Right atrium auricular region (tissue), 2 donors: Measurements from ENCODE around the gene RAB3D. TPM values are rescaled to one million over a fixed set of nuclear protein-coding genes. Genes with fewer than 3 reads are reported as not detected.

Experiments
- DNase-seq: peaks from one replicate; pipeline ENCODE4 v3.0.0-alpha.2; 2019; ENCODE audit warnings: low spot score
- H3K27ac ChIP-seq, 2 donors: fragments of 200-600 bp; sonication (generic); 1 replicate in 1 of 2; 2 replicates in 1 of 2; pipeline ENCODE4 v1.5.1; 2016 to 2019
- H3K27me3 ChIP-seq, 2 donors: fragments of 200-600 bp; sonication (generic); one replicate each; pipeline versions ENCODE4 v1.5.1 to v1.6.0; 2017 to 2019
- H3K36me3 ChIP-seq: fragments of 200-600 bp; sonication (generic); one replicate; pipeline ENCODE4 v1.5.1; 2016
- H3K4me1 ChIP-seq, 2 donors: fragments of 200-600 bp; sonication (generic); one replicate each; pipeline versions ENCODE4 v1.5.1 to v1.6.0; 2017 to 2019
- H3K4me3 ChIP-seq, 2 donors: fragments of 200-600 bp; sonication (generic); 1 replicate in 1 of 2; 2 replicates in 1 of 2; pipeline ENCODE4 v1.5.1; 2017 to 2019; ENCODE audit warnings: mild to moderate bottlenecking in 1 of 2, moderate library complexity in 1 of 2
- H3K9me3 ChIP-seq, 2 donors: fragments of 200-600 bp; sonication (generic); one replicate each; pipeline ENCODE4 v1.5.1; 2019
- total RNA-seq, 2 donors: library from RNA; depleted of rRNA; stranded (reverse); fragments of >200 nt; gene quantifications; one replicate each; pipeline ENCODE4 v1.1.0, GENCODE V29; 2016
- TF ChIP-seq, protein P1 (sequence below), 2 donors: fragments of 200-600 bp; sonication (generic); IDR thresholded peaks; one replicate each; pipeline ENCODE4 v1.5.1; 2019; ENCODE audit warnings: antibody characterized with exemption in 2 of 2

The RAB3D gene
- total RNA-seq, 2 donors from 2014 or later = 6.5 to 11.1 TPM

GRCh38 chr19:11306337-11306736 lies 33.1 kb downstream of the RAB3D start:
- Histone ChIP-seq H3K27me3 (no peaks in the 10 kb centered on the region), H3K4me1 (no peaks in the 10 kb centered on the region), H3K4me3 (no peak overlapping the region), H3K9me3 (no peaks in the 10 kb centered on the region), H3K36me3 (no peaks in the 10 kb centered on the region), H3K27ac (no peak overlapping the region)
- TF ChIP-seq, protein P1, sequence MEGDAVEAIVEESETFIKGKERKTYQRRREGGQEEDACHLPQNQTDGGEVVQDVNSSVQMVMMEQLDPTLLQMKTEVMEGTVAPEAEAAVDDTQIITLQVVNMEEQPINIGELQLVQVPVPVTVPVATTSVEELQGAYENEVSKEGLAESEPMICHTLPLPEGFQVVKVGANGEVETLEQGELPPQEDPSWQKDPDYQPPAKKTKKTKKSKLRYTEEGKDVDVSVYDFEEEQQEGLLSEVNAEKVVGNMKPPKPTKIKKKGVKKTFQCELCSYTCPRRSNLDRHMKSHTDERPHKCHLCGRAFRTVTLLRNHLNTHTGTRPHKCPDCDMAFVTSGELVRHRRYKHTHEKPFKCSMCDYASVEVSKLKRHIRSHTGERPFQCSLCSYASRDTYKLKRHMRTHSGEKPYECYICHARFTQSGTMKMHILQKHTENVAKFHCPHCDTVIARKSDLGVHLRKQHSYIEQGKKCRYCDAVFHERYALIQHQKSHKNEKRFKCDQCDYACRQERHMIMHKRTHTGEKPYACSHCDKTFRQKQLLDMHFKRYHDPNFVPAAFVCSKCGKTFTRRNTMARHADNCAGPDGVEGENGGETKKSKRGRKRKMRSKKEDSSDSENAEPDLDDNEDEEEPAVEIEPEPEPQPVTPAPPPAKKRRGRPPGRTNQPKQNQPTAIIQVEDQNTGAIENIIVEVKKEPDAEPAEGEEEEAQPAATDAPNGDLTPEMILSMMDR (IDR thresholded peaks at IDR 0.05) = no peak
- no peak for DNase-seq

DNA sequence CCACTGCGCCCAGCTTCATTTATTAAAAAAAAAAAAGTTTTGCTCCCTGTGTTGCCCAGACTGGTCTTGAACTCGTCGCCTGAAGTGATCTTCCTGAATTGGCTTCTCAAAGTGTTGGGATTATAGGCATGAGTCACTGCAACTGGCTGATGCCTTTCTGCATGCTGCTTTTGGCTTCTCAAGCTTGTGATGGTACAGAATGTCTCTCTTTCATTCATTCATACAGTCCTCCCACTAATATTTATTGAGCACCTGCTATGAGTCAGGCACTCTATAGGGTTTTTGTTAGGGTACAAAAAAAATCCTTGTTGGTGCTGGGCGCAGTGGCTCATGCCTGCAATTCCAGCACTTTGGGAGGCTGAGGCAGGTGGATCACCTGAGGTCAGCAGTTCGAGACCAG lies 34.5 kb downstream of the RAB3D start:
- Histone ChIP-seq H3K4me1 (no peaks in the 10 kb centered on the region), H3K27me3 (no peaks in the 10 kb centered on the region), H3K9me3 (no peaks in the 10 kb centered on the region), H3K4me3 (no peak overlapping the region), H3K27ac (no peak overlapping the region), H3K36me3 (no peaks in the 10 kb centered on the region)
- TF ChIP-seq, protein P1 (IDR thresholded peaks at IDR 0.05) = no peak
- DNase-seq = no peak

DNA sequence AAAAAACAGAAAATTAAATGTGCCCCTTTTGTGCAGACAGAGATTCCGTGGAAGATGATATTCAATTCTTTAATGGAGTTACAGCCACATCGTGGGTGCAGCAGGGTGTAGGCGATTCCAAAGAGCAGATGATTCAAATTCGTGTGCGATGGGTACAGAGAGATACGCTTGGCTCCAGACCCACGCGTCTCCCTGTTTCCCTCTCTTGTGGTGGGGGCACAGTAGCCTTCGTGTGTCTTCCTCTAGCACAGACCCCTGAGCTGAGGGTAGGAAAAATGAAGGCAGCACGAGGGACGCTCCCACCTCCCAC lies 38.7 kb downstream of the RAB3D start:
- Histone ChIP-seq H3K27ac (no peak overlapping the region), H3K4me3 (no peak overlapping the region), H3K36me3 (no peaks in the 10 kb centered on the region), H3K4me1 (peaks cover 0 to 7% of the 10 kb centered on the region in 2 donors), H3K27me3 (no peaks in the 10 kb centered on the region), H3K9me3 (no peaks in the 10 kb centered on the region)
- TF ChIP-seq, protein P1 (IDR thresholded peaks at IDR 0.05) = no peak
- DNase-seq = no peak

DNA sequence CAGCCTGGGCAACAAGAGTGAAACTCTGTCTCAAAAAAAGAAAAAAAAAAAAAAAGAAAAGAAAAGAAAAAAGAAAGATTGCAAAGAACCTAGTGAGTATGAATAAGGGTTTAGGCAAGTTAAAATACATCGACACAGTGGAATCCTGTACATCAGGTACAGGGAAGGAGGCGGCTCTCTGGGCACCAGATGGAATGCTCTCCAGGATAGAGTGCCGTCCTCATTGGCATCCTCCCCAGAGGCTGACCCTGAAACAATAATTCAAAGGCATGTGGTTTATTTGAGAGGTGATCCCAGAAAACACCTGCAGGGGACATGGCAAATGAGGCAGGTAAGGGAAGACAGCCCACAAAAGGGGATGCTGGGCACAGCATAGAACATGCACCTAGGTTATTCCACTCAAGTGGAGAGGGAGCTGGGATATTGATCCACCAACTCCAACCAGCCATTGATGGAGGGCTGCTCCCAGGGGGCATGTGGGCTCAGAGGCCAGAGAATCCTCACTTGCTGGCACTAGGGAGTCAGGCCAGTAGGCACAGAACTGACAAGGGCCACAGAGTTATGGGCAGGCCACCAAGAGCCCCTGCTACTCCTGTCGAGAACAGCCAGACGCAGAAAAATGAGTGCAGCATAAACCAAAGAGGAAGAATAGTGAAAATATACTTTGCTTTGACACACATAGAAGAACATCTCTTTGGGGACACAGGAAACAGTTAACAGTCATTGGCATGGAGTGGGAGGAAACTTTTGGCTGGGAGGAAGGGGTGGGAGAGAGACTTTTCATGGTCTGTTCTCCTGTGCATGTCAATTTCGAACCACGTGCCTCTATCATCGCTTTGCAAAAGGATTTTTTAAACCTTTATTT lies 39.3 kb downstream of the RAB3D start:
- no peak for DNase-seq
- Histone ChIP-seq H3K27ac (no peak overlapping the region), H3K4me3 (no peak overlapping the region), H3K27me3 (no peaks in the 10 kb centered on the region), H3K36me3 (no peaks in the 10 kb centered on the region), H3K9me3 (no peaks in the 10 kb centered on the region), H3K4me1 (peaks cover 0 to 7% of the 10 kb centered on the region in 2 donors)
- TF ChIP-seq, protein P1 (IDR thresholded peaks at IDR 0.05) = no peak

DNA sequence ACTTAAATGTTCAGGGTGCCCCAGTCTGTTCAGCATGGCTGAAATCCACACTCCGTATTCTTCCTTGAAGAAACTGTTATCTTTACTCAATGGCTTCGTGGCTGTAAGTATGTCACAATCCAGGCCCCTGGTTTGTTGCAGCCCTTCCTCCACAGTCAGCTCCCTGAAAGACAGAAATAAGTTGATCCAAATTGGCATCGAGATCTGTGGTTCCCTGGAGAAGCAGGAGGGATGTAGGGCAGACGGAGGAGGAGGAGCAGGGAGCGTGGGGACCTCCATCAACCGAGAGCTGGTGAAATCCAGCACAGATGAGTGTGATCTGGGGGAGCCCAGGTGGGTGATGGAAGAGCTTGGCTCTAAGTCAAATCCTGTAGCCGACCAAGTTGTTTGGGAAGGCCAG lies 43.2 kb downstream of the RAB3D start:
- Histone ChIP-seq H3K4me3 (no peak overlapping the region), H3K27ac (peak overlapping the region; percentile 15 to 45)
- DNase-seq = peak; percentile 74

More for the DNA sequence above, 43.2 kb downstream of the RAB3D start:
- no peaks in the 10 kb centered on the region for H3K9me3 ChIP-seq
- no peaks in the 10 kb centered on the region for H3K36me3 ChIP-seq
- H3K27me3 ChIP-seq = no peaks in the 10 kb centered on the region
- peaks cover 0 to 20% of the 10 kb centered on the region in 2 donors for H3K4me1 ChIP-seq
- TF ChIP-seq, protein P1 (IDR thresholded peaks at IDR 0.05) = no peak
